Ovary (tissue), 3 donors: ENCODE data around the gene SORBS1.

Experiments used
- CTCF ChIP-seq, 3 donors: fragments of 450-650 bp in 2 of 3; fragments of 200-600 bp in 1 of 3; IDR thresholded peaks; one replicate each; pipeline versions ENCODE4 v1.5.1 to v1.8.0; 2016 to 2022; ENCODE audit warnings: antibody characterized with exemption in 3 of 3, mild to moderate bottlenecking in 1 of 3
- EP300 ChIP-seq: sonication (generic); formaldehyde crosslinking; IDR thresholded peaks from one replicate; pipeline ENCODE4 v1.6.1; 2017; ENCODE audit warnings: antibody characterized with exemption
- donor health status: DM: no; HTN: no; CAD: no.

DNA sequence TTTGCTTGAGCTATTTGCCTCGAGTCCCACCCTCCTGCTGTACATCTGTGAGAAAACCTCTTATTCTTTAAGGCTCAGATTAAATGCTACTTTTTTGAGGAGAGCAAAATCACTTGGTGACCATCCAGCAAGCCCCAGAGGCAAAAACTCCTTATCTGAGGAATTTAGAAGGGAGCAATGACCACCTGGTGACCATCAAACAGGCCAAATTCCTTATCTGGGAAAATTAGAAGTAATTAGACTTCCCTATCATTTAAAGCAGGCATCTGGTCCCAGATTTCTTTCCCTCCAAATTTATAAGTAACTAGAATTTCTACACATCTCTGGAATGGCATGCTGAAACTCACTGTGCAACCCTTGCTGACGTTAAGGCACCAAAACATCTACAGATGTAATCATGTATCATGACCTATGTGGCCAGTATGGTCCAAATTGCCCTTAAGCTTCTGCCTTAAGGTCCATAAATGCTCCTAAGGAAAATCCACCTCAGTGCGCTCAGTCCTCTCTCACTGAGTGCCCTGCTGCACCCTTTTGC, 229.5 kb downstream of the SORBS1 start:
- TF ChIP-seq CTCF (IDR thresholded peaks at IDR 0.05): no peak
- no peak for TF ChIP-seq EP300
